Measurements from ENCODE around the gene SH3RF3.

Gene SH3RF3

DNA sequence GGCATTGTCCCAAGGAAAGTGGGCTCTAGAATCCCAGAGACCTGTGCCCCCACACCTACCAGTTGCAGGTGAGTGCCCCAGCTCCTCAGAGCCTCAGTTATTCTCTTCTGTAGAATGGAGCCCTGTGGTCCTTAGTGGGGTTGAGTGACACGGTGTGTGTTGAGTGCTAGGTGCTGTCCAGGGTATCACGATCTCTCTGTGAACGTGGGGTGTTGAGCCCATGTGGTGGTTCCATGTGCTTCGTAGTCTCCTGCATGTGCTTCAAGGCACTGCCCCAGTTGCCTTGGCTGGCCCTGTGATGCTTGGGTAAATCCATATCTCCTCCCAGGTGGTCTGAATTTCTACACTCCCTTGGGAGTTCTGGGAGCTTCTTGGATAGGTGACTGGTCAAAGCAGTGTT, 54.9 kb downstream of the SH3RF3 start:
- DNase-seq (ENCODE audit: low spot score), result no peak

DNA sequence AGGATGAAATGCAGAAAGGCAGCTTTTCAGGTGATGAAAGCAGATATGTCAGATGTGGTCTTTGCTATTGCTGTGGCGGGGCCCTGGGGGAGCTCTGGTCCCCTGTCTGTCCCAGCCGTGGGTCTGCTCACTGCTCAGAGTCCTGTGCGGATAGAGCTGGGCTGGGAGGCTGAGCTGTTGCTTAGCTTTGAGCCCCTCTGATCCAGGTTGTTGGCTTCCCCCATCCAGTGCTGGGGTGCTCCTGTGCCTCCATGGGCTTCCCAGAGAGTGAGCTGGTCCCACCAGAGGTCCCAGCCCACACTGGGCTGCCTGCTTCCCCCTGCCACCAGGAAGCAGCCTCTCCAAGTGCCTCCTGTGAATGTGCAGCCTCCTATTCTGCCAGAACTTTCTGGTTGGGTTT, 55.4 kb downstream of the SH3RF3 start:
- no peak for DNase-seq (ENCODE audit: low spot score)

DNA sequence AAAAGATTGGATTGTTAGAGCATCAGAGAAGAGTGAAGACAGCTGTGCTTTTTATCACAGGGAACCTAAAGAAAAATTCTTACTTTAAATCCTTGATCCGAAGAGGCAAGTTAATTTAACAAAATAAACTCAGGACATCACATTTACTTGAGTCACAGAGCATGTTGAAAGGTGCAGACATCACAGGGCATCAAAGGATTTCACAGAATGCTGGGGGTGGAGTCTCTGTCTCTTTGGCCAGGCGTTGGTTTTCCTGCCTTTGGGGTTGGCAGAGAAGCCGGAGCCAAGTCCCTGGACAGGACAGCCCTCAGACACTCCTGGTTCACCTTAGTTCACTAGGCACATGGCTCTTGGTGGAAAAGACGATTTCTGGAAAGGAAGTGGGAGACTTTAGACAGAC, 56.3 kb downstream of the SH3RF3 start:
- no peak for DNase-seq (ENCODE audit: low spot score)

DNA sequence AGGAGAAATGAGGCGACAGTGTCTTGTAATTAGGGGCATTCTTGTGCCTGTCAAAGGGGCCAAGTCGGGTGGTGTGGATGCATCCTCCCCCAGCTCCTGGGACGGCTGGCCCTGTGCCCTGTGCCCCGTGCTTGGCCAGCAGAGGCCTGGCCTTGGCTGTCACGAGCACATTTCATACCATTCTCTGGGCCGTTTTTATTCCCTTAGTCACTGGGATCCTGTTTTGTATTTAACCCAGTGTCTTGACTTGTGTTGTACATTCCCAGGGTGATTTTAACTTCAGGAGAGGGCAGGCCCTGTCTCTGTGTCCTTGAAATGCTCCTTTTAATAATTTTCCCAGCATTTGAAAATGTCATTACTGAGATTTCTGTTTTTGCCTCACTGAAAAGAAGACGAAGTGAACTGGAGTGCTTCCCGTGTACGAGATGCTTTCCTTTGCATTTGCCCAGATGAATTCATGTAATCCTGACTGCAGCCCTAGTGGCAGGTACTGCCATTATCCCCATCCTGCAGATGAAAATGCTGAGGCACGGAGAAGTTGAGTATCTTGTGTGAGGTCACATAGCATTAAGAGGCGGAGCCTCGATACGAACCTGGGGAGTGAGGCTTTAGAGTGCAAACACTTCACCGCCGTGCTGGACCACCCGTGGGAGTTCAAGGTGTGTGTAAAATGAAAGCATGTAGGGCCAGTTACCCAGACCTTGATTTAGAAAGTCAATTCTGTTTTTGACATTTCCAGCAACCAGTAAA, 57.0 kb downstream of the SH3RF3 start:
- no peak for DNase-seq (ENCODE audit: low spot score)

DNA sequence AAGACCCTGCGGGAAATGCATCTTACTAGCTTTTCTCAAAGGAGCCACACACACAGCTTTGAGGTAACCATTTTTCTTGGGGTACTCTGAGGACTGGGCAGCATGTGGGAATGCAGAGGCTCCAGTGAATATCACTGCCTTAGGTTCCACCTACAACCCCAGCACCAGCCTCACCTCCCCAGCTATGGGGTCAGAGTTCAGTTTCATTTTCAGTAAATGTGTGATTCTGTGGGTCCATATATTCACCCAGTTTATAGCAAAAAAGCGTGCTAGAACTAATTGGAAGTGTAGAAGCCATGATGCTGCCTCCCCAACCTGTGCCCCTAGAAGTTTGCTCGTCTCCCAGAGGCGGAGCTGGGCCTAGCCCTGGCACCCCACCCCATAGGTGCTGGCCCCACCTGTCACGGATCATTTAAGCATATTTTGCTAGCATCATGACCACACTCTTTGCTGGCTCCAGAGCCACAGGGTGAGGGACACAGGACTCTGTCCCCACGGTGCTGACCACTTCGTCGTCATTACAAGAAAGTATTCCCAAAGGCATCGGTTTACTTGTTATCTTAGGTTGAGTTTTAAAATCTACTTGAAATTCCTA, 57.7 kb downstream of the SH3RF3 start:
- DNase-seq (ENCODE audit: low spot score), result no peak

DNA sequence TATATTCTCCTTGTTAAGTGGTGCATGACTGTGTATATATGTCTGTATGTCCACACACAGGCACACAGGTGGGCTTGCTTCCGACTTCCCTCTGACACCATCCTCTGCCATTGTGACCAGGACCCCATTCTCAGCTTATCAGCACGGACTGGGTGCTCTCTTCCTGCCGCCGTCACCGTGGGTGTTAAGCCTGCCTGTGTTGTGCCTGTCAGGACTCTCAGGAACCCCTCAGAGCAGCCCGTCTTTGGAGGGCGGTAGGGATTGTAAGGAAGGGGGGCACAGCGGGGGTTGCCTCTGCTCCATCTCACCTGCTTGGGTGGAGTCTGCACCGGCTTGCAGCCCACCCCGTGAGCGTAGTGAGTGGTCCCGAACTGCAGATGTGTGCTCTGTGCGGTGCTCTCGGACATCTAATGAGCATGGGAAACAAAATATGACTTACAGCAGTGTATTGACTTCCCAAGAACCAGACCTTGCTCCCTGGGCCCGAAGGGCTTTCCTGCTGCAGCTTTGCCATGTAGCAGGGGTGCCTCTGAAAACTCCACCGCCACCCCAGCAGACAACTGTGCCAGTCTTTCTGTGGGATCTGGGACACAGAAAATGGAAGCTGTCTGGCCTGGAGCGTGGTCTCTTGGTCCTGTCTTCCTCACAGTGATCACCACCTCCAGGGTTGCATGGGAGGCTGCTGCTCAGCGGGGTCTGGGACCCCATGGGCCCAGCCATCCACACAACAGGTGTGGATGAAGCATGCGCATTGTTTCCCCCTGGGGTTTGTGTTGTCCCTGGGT, 58.9 kb downstream of the SH3RF3 start:
- no peak for DNase-seq (ENCODE audit: low spot score)

DNA sequence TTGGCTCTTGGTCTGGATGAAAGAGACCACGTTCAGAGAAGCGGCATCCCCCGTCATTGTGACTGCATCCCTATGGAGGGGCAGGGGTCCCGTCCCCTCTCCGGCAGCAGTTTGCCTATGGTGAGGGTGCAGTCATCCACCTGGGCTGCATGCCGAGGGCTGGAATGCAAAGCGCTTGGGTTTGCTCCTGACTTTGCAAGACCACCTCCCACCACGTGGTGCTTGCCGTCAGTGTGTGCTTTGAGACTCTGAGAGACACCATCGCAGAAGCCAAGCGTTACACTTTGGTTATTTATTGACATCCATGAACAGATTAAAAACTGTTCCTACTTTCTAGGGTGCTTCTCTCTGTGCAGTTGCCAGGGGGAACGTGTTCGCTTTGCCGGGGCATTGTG, 59.5 kb downstream of the SH3RF3 start:
- no peak for DNase-seq (ENCODE audit: low spot score)

DNA sequence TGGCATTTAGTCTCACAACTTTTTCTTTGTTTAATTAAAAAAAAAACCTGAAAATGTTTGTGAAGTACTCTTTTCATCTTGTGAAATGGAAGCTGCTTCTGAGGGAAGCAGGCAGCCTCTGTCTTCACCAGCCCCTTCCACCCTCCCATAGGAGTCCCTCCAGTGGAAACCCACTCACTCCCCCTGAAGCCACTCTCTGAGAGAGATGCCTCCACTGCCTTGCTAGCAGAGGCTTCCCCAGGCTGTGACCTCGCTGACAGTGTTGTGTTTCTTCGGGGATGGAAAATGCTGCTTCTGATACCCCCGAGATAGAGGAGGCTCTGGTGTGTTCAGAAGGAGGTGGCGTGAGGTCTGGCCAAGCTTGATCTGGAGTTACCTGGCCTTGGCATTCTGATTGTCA, 59.9 kb downstream of the SH3RF3 start:
- DNase-seq (ENCODE audit: low spot score), result no peak

DNA sequence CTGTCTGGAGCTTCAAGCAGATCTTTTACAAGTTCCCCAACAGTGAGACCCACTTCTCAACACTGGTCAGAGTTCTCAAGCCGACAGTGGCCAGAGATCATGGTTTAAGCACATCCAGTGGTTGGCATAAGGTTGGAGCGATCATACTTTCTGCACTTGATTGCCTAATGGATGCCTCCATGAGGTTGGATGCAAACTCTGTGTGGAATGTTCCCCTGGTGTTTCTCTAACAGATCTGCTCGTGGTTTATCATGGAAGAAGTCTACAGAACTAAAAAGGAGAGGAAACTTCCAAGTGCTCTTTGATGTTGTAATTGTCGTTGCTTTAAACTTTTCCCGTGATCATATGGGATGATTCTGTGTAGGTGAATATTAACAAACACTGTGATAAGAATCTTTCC, 60.7 kb downstream of the SH3RF3 start:
- DNase-seq (ENCODE audit: low spot score), result no peak

DNA sequence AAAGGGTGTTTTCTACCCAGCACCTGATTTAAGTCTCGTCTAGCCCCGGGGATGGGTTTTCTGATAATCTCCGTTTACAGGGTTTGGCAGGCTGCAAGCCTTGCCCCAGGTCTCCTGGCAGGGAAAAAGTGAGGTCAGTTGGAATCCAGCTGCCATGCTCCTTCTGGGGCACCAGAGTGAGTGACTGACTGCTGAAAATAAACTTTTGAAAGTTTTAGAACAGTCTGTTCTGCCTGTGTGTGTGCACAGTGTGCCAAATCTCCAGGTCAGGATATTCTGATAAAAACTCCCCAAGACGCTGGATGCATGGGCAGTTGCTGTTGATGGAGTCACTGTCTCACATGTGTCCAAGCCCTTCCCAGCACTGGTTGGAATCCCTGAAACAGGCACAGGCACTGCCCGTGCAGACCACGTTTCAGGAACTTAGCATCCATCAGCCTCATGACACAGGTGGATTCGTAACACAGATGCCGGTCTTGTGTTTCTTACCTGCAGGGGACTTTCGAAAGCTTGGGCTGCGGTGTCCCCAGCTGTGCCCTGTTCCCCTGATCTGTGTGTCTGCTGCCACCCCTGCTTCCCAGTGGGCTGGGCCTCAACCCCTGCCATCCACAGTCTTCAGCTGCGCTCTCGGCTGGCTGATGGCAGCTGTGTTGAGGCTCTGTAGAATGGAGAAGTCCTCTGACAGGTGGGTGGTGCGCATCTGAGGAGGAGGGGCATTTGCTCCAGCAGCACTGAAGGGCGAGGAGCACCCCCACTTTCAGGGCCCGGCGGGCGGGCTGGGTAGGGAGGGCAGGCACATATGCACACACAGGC, 65.0 kb downstream of the SH3RF3 start:
- no peak for DNase-seq (ENCODE audit: low spot score)

DNA sequence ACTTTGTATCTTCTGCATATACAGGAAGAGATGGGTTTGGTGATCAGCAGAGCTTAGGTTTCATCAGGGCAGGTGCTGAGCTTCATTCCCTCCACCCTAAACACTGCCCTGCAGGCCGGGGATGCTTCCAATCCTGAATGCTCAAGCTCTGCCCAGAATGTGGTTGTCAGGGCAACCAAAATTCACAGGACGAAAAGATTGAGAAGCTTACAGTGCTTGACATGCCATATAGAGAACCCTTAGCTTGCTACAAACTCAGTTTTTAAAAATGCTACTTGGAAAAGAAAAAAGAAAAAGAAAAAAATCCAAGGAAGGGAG, 65.6 kb downstream of the SH3RF3 start:
- no peak for DNase-seq (ENCODE audit: low spot score)

DNA sequence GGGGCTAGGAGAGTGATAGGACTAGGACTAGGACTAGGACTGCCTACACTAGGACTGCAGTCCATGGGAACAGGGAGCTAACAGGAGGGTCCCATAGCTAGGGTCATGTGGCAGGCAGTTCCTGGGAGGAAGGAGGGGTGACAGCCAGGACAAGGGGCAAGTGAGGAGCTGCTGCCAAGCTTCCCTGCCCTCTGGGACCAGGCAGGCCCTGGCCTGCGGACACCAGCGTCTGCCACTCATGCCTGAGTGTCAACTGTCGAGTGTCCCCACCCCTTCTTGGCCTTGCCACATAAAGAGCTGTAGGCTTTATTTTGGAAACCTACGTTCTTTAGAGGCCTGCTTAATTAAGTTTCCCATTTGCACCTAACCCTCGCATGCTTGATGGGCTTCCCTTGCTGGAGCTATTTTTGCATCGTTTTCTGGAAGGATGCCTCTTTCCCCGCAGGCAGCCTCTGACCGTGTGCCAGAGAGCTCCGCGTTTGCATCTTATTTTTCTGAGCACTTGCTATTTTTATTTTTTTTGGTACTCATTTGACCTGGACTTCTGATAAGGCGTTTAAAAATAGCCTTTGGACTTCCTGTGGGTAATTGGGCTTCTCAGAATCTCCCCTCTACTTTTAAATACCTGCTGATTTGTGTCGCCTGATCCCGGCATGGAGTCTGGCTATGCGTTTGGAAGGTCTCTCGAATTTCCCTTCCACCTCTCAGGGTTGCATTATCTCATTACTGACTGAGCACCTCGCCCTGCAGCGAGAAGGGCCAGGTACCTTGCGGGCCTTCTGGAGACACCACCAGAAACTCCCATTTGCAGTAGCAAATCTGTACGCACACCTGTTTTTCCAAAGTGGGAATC, 66.4 kb downstream of the SH3RF3 start:
- no peak for DNase-seq (ENCODE audit: low spot score)

DNA sequence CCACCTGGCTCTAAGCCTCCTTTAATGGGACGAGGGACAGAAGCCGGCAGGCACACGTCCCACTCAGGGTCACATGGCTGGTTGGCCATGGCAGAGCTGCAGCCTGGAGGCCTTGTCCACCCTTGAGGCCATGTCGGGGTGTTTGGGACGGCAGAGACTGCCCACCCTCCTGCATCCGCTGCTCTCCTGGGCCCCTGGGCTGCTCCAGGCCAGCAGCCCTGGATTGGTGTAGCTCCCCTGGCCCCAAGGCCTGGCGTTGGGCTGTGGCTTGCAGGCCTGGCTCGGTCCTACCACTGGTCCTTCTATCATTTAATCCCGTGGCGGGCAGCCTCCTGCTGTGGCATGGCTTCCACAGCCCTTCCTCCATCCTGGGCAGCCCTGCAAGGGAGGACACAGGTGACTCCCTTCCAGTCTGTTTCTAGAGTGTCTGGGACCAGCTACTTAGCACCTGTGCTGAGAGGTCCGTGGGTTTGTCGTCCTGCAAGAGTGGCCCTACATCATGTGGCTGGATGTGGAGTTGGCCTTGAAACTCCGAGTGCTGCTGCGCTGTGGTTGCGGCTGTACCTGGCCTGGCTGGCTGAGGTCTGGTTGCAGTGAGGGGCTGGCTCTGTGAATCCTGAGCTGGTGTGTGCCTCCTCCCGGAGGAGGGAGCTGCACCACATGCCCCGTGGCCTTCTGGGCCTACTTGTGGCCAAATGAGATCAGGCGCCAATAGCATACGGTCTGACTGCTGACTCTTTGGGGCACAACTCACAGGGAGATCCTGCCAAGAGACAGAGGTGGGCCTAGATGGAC, 67.3 kb downstream of the SH3RF3 start:
- DNase-seq (ENCODE audit: low spot score), result no peak

DNA sequence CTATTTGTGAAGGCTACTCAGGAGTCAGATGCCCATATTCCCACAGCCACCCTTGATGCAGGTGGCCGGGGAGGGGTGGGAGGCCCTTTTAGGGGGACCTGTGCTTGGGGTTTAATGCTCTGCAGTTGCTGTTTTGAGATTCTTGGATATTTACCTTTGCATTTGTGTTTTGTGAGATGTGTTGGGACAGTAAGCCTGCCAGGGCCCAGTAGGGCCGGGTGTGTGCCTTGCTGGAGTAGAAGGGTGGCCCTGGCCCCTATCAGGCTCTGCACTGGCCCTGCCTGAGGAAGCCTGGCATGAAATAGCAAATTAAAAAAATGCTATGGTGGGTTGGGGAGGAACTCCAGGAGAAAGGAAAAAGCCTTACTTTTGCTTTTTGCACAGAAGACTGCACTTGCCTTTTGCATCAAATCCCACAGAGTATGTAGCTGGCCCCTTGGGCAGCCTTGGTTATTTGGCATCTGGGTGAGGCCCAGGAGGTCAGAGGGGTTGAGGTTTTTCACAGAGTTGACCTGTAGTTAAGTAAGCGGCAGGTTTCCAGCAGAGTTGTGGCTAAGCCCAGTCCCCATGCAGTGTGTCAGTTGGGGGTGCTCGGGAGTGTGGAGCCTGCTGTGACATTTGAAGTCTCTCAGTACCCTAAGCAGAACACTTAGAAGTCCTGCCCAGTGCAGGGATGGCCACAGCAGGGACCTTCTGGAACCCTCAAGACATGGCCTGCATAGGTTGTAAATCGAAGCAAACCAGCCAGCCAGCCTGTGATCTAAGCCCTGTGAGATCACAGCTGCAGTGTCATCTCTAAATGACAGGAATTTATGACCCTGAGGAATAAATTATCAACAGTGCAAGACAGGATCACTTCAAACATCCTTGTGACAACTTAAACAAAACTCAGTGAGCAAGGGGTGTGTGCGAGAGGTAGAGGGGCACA, 68.8 kb downstream of the SH3RF3 start:
- DNase-seq (ENCODE audit: low spot score), result no peak

DNA sequence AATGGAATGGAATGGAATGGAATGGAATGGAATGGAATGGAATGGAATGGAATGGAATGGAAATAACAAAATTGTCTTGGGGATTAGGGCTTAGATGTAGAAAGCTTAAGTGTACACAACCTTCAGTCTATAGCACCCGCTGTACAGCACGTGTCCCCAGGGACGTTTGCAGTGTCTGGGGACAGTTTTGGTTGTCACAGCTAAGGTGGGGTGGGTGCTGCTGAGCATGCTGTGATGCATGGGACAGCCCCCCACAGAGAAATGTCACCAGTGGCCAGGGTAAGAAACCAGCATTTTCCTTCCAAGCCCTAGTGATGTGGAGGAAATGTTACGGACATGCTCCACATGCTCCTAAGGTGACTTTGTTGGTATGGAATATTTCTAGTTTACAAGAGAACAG, 70.8 kb downstream of the SH3RF3 start:
- DNase-seq (ENCODE audit: low spot score), result no peak

DNA sequence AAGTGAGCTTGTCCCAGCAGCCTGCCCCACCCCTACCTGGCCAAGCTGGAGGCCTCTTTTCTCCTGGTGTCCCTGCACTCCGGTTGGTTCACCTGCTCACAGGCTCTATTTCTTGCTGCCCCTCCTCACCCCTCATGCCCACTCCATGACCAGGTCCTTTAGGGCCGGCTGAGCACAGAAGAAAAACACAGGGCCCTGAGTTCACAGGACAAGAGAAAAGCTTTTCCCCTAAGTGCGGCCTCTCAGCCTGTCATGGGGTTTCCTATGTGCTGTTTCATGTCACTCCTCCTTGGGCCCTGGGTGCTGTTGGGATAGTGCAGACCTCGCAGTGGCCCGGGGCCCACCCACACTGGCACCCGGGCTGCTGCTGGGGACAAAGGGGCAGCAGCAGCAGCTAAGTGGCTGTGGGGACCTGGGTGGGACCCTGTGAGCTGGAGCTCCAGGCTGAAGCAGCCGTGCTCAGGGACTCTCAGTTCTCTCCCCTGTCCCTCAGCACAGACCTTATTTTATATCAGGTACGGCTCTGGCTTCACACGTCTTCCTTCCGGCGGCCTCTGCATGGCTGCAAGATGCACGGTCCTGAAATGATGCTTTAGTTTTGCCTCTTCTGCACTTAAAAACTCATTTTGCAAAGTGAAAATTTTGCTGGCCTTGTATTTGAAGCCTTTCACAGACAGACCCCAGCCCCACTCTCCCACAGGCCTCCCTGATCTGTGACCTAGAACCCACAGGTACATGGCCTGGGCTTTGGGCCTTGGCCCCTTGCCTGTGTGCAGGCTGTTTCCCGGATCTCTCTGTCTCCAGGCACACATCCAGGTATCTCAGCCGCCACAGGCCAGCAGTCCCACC, 71.8 kb downstream of the SH3RF3 start:
- no peak for DNase-seq (ENCODE audit: low spot score)

DNA sequence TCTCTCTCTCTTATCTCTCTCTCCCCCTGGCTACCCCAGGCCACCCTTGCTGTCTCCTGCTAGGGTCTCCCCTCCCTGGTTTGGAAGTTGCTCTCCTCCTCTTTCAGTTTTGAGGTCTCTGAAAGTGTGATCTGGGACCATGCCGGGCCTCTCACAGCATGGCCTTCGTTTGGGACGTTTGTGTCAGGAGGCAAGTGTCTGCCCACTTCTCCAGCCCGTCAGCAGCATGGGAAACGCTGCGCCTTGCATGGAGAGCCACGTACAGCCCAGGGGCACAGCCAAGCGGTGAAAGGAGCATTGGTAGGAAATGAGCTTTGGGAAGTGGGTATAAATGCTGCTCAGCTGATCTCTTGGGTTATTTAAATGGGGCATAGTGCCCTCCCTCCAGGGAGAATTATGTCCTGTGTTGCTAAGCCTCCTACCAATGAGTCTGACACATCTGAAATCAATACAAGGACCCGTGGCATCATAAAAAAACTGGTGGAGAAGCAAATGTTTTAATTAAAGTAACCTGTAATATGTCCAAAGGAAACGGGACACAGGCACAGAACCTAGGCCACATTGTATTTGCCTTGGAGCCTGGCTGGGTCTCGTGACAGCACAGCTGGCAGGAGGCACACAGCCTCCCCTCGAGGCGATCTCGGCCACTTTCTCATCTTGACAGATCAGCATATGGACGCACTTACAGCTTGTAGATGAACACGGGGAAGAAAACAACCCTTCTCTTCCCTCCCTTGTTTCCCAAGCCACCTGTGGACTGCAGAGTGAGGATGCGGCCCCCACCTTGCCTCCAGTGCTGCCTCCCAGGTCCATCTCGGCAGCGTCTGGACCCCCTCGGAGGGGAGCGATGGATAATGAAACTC, 72.7 kb downstream of the SH3RF3 start:
- no peak for DNase-seq (ENCODE audit: low spot score)

DNA sequence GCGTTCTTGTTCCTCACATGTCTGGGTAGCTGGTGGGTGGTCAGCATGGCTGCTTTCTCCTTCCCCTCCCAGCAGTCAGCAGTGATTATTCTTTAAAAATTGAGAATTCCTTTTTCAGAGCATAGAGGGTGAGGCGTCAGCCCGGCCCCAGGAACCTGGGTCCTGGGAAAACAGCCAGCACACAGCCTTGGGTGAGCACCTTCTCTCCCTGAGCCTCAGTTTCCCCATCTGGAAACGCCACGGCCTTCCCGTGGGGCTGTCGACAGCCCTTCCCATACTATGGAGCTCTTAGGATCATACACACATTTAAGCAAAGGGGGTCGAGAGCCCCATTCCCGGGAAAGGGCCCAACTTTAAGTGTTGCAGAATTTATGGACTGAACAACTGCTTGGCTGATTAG, 73.5 kb downstream of the SH3RF3 start:
- DNase-seq (ENCODE audit: low spot score), result no peak
